Right ventricle myocardium superior (tissue), 1 donor: Measurements from ENCODE around the gene LEKR1. TPM values are rescaled to one million over a fixed set of nuclear protein-coding genes. Genes with fewer than 3 reads are reported as not detected.

Experiments used
- ATAC-seq: fragments of 200-7000 bp; cut with Tn5 transposase; one replicate; pipeline ENCODE4 v1.9.1; 2020; ENCODE audit warnings: mild to moderate bottlenecking; ENCODE audit not compliant: poor library complexity
- DNase-seq: peaks from one replicate; pipeline ENCODE4 v3.0.0-alpha.2; 2020
- intact Hi-C: fragments of 100-400 bp; cut with DNase I; formaldehyde crosslinking; loops from one replicate; pipeline ENCODE4 v1.11.2; 2022
- total RNA-seq: library from RNA; stranded (reverse); fragmentation: NEBNext Ultra II Directional; extraction: Animal tissue kit (Norgen Biotek cat#: 25700); gene quantifications from one replicate; pipeline ENCODE4 v1.2.1, GENCODE V29; 2021
- donor health status: DM: no; HTN: yes; CAD: no; lungs with severe emphysema.

The LEKR1 gene
- total RNA-seq, 1 donor from 2014 or later: 0.56 TPM

DNA sequence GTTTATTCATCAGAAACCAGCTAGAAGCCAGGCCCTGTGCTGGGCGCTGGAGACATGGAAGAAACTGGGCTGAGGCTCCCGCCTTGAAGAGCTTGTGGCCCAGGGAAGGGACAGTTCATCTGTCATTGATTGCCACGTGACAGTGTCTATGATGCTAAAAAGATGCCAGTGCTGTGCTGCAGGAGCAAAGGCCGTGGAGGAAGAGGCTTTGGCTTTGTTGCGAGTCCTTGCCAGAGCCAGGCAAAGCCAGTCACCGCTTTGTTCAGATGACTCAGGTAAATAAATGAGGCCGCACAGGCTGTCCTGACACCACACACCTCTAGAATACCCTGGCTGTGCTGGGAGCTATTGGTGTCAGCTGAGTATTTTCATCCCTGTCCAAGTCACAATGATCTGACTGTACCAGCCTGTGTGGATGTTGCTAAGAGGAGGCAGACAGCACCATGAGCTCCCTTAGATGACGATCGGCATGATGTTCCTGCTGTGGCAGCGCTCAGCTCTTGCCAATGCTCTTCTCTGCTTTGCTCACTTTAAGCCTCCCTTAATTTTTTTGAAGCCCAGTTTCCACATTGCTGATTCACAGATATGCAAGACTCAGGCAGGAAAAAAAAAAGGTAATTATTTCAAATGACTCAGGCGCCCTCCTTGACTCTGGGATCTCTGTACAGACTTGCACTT, 256.3 kb downstream of the LEKR1 start:
- intact Hi-C loops: loop anchor here (5.0 kb wide), 1 partner anchor 930 kb away; no protein-coding TSS in a partner anchor
- ATAC-seq (no peak), DNase-seq (no peak)

DNA sequence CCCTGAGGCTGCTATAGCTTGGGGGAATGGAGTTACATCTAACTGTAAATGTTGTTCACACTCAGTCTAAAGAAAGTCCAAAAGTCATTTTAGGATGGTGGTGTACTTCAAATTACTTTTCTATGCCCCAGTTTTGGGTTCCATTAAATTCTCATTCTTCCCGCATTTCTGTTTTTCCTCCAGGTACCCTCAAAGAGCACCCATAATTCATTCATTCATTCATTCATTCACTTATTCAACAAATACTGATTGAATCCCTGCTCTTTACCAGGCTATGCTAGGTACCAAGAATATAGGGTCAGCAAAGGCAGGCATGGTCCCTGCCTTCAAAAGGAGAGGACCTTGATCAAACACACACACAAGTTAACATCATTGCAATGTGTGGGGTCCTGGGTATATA, 257.7 kb downstream of the LEKR1 start:
- intact Hi-C loops: loop anchor here (5.0 kb wide), 1 partner anchor 932 kb away; no protein-coding TSS in a partner anchor
- DNase-seq: no peak
- no peak for ATAC-seq

DNA sequence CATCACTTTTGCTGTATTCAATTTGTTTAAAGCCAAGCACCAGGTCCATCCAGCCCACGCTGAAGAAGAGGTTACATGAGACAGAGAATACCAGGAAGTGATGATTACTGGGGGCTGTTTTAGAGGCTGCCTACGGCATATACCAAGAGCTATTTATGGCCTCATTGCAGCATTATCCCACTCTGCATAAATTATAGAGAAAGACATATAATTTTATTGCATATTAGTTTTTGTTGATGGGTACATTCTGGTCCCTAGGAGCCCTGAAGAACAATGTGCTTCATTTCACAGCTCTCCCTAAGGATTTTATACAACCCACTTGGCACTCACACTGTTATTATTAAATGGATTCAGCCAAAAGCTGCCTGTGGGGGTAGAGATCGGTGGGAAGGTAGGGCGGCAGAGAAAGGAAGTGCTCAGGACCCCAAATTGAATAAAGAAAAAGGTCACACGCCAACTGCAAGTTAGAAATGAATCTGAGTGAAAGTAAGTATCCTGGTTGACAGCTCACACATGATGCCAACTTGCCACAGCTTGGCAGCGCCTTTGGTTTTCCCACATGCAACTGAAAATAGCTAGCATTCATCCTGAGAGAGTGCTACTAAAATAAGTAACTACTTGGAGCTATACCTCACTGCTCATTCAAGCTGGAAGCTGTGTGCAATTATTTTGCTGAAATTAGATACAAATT, 260.1 kb downstream of the LEKR1 start:
- ATAC-seq (peak; percentile 9), DNase-seq (peak; percentile 67)
- intact Hi-C loops: loop anchor here (5.0 kb wide), 2 partner anchors 259 to 534 kb away; partner anchors contain the start of gene LEKR1

DNA sequence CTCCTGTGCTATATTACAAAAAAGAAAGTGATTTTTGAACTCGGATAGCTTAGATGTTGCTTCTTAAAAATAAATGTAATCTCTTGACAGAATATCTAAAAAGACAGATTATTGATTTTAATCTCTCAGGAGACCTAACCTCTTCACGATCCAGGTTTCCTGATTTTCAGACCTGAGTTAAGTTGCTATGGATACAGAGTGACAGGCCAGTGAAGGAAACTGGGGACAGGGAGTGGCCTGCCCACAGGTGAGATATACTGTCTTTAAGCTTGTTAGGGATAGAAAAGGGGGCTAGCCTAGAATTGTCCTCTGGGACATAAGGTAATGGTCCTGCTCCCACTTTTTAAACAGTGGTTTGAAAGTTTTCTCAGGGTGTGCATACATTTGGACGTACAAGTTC, 260.6 kb downstream of the LEKR1 start:
- no peak for DNase-seq
- no peak for ATAC-seq
- intact Hi-C loops: loop anchor here (5.0 kb wide), 2 partner anchors 259 to 534 kb away; partner anchors contain the start of gene LEKR1

DNA sequence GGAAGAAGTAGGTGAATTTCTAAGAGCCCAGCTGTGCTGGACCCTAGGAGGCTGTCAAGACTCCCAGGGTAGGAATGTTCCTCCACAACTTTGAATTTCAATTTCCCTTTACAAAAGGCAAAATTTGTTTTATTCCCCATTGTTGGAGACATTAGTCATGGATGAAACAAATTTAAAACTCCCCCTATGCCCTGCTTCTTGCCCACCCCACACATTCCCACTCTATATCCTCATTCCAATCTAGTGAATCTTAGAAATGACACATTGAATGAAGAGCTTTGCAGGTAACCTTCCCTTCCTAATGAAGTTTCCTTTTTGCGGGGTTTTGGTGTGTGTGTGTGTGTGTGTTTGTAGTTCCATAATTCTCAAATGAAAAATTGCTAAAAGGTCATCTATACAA, 261.2 kb downstream of the LEKR1 start:
- DNase-seq (no peak), ATAC-seq (no peak)
- intact Hi-C loops: loop anchor here (5.0 kb wide), 2 partner anchors 260 to 535 kb away; partner anchors contain the start of gene LEKR1

DNA sequence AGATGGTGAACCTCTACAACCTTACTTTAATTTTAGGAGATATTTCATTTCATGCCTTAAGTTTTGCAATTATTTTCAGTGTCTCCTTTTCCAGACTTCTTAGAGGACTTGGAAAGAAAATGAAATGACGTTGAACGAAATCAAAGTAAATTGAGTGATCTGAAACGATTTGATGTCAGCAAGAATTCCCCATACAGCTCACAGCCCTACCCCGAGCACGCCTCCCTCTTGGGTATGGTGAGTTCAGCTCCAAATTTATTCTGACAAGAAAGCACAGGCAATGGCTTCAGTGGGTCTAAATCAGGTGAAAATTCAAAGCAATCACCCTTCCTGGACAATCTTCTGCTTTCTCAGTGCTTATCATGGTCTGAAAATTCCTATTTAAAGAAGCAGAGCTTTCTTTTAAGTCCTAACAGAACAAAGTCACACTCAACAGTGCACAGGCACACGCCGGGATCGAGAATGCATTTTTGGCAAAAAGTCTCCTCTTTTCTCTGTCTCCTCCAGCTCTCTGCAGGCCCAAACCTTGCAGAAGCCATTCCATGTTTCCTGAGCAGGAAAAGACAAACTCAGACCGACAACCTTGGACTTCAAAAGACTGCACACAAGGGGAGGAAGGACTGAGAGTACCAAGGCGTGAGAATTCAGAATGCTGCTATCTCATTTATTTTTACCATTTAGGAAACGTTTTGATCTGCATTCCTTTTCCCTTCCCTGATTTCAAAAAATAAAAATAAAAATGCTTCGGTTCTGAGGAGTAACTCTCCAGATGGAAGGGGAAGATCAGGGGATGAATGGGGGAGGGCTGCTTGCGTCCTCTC, 261.8 kb downstream of the LEKR1 start:
- no peak for DNase-seq
- no peak for ATAC-seq
- intact Hi-C loops: loop anchor here (2.0 to 5.0 kb wide), 3 partner anchors 47 to 536 kb away; partner anchors contain the start of gene LEKR1

DNA sequence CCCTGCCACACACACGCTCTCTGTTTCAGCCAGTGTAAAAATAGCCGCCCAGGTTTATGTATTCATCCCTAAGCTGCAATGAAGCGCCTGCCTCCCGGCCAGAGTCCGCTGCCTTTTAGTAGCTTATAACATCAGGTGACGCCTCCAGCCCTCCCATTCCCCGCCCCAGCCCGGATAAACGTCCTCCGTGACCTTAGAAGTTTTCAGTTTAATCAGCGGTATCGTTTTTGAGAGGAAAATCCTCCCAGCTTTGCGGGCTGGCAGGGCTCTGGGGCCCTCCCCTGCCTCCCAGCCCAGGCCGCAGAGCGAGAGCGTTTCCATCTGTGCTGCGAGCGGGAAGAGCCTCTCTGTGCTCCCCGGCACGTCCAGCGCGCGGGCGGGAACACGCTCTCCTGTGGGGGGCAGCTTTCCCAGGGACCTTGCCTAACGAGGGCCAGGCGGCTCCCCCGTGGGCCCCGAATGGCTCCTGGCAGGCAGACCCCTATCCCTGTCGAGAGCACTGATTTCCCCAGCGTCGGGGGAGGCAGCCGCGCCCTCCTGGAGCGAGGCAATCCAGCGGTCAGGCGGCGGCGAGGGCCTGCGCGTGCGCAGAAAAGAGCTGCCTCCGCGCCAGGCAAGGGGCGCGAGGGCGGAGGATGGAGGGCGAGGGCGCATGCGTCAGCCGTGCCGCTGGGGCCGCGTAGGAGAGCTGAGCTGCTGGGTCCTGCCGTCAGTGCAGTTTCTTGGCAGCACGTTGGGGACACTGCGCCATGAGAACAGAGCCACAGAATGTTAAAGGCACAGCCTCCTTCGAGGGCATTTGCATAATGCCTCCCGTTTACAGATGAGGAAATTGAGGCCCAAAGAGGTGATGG, 262.7 kb downstream of the LEKR1 start:
- DNase-seq (peak; percentile 97), ATAC-seq (peak; percentile 82)
- intact Hi-C loops: loop anchor here (2.0 to 5.0 kb wide), 3 partner anchors 46 to 537 kb away; partner anchors contain the start of gene LEKR1

DNA sequence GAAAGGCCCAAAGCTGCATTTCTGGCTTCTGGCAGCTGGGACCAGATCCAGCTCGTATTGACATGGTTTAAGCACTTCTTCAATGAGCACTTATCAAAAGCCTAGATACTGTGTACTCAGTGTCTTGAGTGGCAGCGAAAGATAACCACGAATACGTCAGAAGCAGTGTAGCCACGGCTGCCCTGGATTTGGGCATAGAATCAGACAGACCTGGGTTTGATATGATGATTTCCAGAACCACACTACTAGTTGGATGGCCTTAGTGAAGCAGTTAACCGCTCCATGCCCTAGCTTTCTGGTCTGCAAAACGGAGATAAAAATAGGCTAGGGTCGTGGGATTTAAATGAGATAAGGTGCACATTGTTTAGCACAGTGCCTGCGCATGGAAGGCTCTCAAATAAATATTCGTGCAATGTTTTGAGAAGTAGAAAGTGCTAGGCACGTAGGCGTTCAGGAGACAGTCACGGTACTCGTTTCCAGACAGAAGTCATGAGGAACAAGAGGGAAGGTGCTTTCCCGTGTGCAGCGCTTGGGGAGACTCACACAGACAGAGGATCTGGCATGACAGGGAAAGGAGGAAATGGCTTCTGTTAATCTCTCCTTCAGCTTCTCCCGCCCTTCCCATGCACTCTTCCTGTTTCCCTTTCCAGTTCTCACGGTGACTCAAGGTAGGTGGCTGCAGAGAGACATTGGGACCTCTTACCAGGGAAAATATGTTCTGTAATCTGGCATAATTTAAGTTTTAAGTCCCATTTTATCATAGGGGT, 263.5 kb downstream of the LEKR1 start:
- intact Hi-C loops: loop anchor here (2.0 to 5.0 kb wide), 4 partner anchors 45 to 552 kb away; partner anchors contain the start of gene LEKR1
- peak; percentile 56 for ATAC-seq
- DNase-seq: peak; percentile 53

DNA sequence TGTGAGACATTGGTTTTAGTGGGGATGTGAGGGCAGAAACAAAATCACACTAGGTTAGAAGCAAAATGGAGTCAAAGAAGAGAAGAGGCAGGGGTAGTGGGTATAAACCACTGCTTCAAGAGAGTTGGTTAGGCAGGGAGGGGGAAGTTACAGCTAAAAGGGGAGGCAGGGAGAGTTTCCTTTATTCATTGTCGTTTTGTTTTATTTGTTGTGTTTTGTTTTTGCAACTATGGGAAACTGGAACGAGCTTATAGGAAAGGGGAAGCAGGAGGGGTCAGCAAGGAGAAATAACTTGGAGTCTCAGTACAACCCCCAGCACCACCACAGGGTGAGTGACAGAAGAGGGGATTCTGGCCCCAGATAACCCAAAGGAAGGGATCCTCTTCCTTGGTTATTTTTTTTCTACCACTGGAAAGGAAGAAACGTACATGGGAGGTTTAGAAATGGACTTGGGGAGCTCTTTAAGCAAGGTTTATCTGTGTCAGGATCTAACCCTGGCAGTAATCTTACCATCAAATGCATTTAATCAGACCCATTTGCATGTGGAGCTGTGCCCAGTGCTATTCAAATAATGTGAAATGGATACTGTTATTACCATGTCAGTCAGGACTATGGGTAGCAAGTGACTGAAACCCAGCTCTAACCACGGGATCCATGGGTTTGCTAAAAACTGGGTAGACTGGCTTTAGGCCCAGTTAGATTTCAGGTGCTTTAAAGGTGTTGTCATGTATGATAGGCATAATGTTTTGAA, 265.1 kb downstream of the LEKR1 start:
- intact Hi-C loops: loop anchor here (5.0 kb wide), 1 partner anchor 554 kb away; no protein-coding TSS in a partner anchor
- ATAC-seq: no peak

DNA sequence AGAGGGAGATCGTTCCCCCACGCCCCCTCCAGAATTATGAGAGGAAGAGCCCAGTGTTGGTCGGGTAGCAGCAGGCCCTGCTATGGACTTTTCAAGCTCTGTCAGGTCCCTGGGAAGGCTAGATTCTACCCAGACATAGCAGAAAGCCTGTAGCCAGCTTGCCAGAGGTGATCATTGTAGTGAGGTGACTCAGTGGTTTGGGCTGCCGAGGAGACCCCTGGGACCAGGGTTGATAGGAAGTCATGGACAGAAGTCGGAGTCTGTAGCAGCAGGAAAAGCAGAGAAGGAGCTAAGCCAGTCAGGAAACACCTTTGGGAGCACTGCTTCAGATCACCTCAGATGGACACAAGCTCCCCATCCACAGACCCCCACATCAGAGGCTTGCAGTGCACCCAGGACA, 266.1 kb downstream of the LEKR1 start:
- ATAC-seq (no peak), DNase-seq (no peak)
- intact Hi-C loops: loop anchor here (5.0 kb wide), 1 partner anchor 555 kb away; no protein-coding TSS in a partner anchor

More for the DNA sequence above, 265.1 kb downstream of the LEKR1 start:
- DNase-seq: no peak

DNA sequence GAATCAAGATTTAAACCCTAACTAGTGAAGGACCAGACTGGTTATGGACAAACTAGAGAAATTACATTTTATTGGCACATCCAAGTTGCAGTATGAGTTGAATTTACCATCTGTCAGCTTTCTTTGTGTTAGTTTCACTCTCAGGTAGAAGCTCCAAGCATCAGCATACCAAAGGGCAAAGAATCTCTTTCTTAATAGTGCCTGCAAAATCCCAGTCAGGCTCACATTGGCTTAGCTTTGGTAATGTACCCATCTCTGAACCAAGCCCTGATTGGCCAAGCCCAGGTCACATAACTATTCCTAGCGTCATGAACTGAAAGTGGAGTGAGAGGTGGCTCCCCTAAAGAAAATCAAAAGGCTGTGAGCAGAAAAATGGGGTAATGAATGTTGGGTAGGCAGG, 266.9 kb downstream of the LEKR1 start:
- intact Hi-C loops: loop anchor here (5.0 kb wide), 1 partner anchor 556 kb away; no protein-coding TSS in a partner anchor
- DNase-seq: no peak
- ATAC-seq: no peak

DNA sequence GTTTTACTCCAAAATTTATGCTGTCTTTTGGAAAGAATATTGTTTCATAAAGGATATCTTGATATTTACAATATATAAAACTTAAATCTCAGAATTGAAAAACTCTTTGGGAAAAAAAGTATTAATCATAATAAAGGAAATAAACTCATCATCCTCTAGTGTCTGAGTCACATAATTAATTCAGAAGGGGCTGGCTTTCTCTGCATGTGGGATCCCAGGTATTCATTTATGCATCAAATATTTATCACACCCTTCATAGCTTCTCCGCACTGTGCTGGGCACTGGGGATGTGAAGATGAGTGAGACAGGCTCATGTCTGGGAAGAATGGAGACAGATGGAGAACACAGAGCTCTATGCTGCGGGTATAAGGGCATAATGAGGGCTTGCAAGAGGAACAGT, 268.1 kb downstream of the LEKR1 start:
- no peak for DNase-seq
- intact Hi-C loops: loop anchor here (5.0 kb wide), 1 partner anchor 557 kb away; no protein-coding TSS in a partner anchor
- ATAC-seq: no peak

DNA sequence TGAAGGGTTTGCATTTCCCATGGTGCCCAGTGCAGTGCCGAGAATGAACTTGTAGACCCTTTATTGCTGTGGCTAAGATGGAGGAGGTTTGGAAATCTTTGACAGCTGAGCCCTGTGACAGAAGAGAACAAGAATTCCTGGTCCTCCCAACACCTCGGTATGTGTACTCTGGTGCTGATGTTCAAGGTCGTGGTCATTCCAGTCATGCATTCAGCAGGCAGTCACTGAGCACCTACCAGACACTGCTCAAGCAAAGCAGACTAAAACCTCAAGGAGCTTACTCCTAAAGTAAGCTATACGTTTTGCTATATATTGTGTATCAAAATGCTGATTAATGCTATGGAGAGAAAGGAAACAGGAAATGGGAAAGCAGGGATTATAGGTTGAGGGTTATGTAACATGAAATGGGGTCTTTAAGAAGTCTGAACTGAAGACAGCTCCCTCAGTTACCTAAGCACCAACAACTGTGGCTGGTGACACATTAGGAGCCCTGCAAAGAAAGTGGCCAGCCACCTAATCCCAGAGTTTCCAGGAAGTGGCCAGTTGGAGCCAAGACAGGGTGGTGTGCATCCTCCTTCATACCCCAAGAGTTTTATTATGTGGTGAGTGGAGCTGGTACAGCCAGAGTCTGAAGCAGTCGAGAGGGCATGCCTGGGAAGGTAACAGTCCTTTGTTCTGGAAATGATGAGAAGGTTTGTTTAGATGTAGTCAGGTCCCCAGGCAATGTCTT, 268.8 kb downstream of the LEKR1 start:
- ATAC-seq: no peak
- no peak for DNase-seq
- intact Hi-C loops: loop anchor here (5.0 kb wide), 1 partner anchor 558 kb away; no protein-coding TSS in a partner anchor
